ENCODE results near the gene C5orf52. TPM values are rescaled to one million over a fixed set of nuclear protein-coding genes. Genes with fewer than 3 reads are reported as not detected.

The C5orf52 gene
- total RNA-seq, 1 experiment from 2014 or later = not detected

DNA sequence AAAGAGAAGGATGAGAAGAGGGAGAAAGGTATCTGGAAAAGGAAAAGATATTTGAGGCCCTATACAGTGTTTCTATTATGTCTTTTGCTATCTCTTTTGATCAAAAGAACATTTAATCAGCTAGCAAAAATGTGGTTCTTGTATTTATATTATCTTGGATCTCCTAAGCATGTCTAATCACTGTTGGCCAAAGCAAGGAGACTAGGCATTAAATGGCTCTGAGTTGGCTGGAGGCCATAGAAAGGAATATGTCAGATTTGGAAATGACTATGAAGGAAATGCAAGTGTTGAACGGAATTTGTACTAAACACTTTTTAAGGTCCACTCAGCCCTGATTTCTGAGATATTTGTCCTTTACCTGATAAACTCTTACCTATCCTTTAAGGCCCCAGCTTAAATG is 37.5 kb downstream of the C5orf52 start:
- Histone ChIP-seq H3K4me1 (ENCODE audit: insufficient read depth, low read length) (no peaks in the 10 kb centered on the region), H3K23ac (ENCODE audit: insufficient read length, low read depth, low read length) (no peak overlapping the region), H3K4me2 (ENCODE audit: insufficient read depth, insufficient read length, low read length) (no peak overlapping the region), H2BK120ac (ENCODE audit: low read depth, low read length, poor library complexity, severe bottlenecking) (no peak overlapping the region), H3K27me3 (ENCODE audit: insufficient read depth, low read length) (no peaks in the 10 kb centered on the region), H3K56ac (ENCODE audit: insufficient read length, low read depth, low read length) (no peak overlapping the region), H3K4ac (ENCODE audit: low read depth, low read length) (no peak overlapping the region), H2BK12ac (ENCODE audit: insufficient read length, low read depth, low read length) (no peak overlapping the region), H3K79me2 (ENCODE audit: insufficient read depth, low read length) (no peaks in the 10 kb centered on the region), H3K23me2 (ENCODE audit: insufficient read length, low read depth, low read length, poor library complexity, severe bottlenecking) (no peaks in the 10 kb centered on the region), H4K5ac (ENCODE audit: insufficient read length, low read depth, low read length) (no peak overlapping the region), H2AK5ac (ENCODE audit: insufficient read length, low read length) (no peak overlapping the region), H3K79me1 (ENCODE audit: insufficient read depth, low read depth, low read length, poor library complexity, severe bottlenecking) (no peaks in the 10 kb centered on the region), H3K9ac (ENCODE audit: extremely low read depth, insufficient read length, low read length) (no peak overlapping the region), H3K14ac (ENCODE audit: insufficient read depth, low read length) (no peak overlapping the region), H2BK15ac (ENCODE audit: low read depth, low read length) (no peak overlapping the region), H3T11ph (ENCODE audit: low read length) (no peak overlapping the region), H3K18ac (ENCODE audit: insufficient read length, low read depth, low read length) (no peak overlapping the region), H3K9me3 (ENCODE audit: control insufficient read depth, low read depth, low read length) (no peaks in the 10 kb centered on the region), H2BK20ac (ENCODE audit: low read depth, low read length, poor library complexity, severe bottlenecking) (no peak overlapping the region), H3K27ac (ENCODE audit: insufficient read length, low read depth, low read length) (no peak overlapping the region), H2BK5ac (ENCODE audit: insufficient read length, low read length) (no peak overlapping the region), H2AFZ (ENCODE audit: low read length) (no peak overlapping the region), H4K91ac (ENCODE audit: insufficient read length, low read depth, low read length) (no peak overlapping the region), H4K20me1 (ENCODE audit: control insufficient read depth, insufficient read depth, insufficient read length) (no peaks in the 10 kb centered on the region), H4K8ac (replicated peaks; ENCODE audit: insufficient read length, low read depth, low read length) (no peak overlapping the region)
- DNase-seq = no peak
- H3K36me3 Mint-ChIP-seq (ENCODE audit: insufficient read depth in 1 of 3, low read depth in 3 of 3) = no peaks in the 10 kb centered on the region
- no peaks in the 10 kb centered on the region for H3K9me3 Mint-ChIP-seq
- WGBS (ENCODE audit: extremely low coverage, insufficient read length, low lambda C conversion rate) = no CpG with 5 or more reads among the region's 1 CpG
- no peak overlapping the region for H3K27ac Mint-ChIP-seq
- TF ChIP-seq, protein P1, sequence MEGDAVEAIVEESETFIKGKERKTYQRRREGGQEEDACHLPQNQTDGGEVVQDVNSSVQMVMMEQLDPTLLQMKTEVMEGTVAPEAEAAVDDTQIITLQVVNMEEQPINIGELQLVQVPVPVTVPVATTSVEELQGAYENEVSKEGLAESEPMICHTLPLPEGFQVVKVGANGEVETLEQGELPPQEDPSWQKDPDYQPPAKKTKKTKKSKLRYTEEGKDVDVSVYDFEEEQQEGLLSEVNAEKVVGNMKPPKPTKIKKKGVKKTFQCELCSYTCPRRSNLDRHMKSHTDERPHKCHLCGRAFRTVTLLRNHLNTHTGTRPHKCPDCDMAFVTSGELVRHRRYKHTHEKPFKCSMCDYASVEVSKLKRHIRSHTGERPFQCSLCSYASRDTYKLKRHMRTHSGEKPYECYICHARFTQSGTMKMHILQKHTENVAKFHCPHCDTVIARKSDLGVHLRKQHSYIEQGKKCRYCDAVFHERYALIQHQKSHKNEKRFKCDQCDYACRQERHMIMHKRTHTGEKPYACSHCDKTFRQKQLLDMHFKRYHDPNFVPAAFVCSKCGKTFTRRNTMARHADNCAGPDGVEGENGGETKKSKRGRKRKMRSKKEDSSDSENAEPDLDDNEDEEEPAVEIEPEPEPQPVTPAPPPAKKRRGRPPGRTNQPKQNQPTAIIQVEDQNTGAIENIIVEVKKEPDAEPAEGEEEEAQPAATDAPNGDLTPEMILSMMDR (conservative IDR thresholded peaks at IDR 0.05) = no peak
- no peaks in the 10 kb centered on the region for H3K4me1 Mint-ChIP-seq
- H3K4me3 Mint-ChIP-seq = no peak overlapping the region
- no peaks in the 10 kb centered on the region; the same call in 1 of the 2 replicates for H3K27me3 Mint-ChIP-seq (ENCODE audit: low read depth)

Data from H9 (cell line).